Activated T-cell treated with anti-CD3 and anti-CD28 coated beads, Interleukin-2, amount 50 U/mL, for 4 hours (primary cell): Measurements from ENCODE around the gene DHX57. TPM values are rescaled to one million over a fixed set of nuclear protein-coding genes. Genes with fewer than 3 reads are reported as not detected.

Experiments used
- ATAC-seq, 2 donors: fragments of 200-7000 bp; cut with Tn5 transposase; one replicate each; pipeline ENCODE4 v1.10.0; 2021
- DNase-seq: peaks from one replicate; pipeline ENCODE4 v3.0.0-alpha.2; 2020
- H3K27me3 Mint-ChIP-seq: one replicate; pipeline ENCODE4 v1.8.0; 2021; ENCODE audit warnings: low read depth, mixed read lengths
- H3K36me3 Mint-ChIP-seq: one replicate; pipeline ENCODE4 v1.8.0; 2022; ENCODE audit warnings: mixed read lengths; ENCODE audit not compliant: insufficient read depth
- H3K4me1 Mint-ChIP-seq: one replicate; pipeline ENCODE4 v1.8.0; 2021; ENCODE audit warnings: low read depth, mixed read lengths
- H3K4me3 Mint-ChIP-seq: one replicate; pipeline ENCODE4 v1.8.0; 2021; ENCODE audit warnings: mild to moderate bottlenecking, moderate library complexity, mixed read lengths
- H3K9me3 Mint-ChIP-seq: one replicate; pipeline ENCODE4 v1.8.0; 2021; ENCODE audit warnings: mixed read lengths
- total RNA-seq, 3 donors: library from RNA; stranded (reverse); gene quantifications; one replicate each; pipeline ENCODE4 v1.2.1, GENCODE V29; 2021

Gene DHX57, protein sequence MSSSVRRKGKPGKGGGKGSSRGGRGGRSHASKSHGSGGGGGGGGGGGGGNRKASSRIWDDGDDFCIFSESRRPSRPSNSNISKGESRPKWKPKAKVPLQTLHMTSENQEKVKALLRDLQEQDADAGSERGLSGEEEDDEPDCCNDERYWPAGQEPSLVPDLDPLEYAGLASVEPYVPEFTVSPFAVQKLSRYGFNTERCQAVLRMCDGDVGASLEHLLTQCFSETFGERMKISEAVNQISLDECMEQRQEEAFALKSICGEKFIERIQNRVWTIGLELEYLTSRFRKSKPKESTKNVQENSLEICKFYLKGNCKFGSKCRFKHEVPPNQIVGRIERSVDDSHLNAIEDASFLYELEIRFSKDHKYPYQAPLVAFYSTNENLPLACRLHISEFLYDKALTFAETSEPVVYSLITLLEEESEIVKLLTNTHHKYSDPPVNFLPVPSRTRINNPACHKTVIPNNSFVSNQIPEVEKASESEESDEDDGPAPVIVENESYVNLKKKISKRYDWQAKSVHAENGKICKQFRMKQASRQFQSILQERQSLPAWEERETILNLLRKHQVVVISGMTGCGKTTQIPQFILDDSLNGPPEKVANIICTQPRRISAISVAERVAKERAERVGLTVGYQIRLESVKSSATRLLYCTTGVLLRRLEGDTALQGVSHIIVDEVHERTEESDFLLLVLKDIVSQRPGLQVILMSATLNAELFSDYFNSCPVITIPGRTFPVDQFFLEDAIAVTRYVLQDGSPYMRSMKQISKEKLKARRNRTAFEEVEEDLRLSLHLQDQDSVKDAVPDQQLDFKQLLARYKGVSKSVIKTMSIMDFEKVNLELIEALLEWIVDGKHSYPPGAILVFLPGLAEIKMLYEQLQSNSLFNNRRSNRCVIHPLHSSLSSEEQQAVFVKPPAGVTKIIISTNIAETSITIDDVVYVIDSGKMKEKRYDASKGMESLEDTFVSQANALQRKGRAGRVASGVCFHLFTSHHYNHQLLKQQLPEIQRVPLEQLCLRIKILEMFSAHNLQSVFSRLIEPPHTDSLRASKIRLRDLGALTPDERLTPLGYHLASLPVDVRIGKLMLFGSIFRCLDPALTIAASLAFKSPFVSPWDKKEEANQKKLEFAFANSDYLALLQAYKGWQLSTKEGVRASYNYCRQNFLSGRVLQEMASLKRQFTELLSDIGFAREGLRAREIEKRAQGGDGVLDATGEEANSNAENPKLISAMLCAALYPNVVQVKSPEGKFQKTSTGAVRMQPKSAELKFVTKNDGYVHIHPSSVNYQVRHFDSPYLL (N-terminal part only)
- 10 to 100 TPM; 20.2 to 21.6 (median 21.3) TPM for total RNA-seq

DNA sequence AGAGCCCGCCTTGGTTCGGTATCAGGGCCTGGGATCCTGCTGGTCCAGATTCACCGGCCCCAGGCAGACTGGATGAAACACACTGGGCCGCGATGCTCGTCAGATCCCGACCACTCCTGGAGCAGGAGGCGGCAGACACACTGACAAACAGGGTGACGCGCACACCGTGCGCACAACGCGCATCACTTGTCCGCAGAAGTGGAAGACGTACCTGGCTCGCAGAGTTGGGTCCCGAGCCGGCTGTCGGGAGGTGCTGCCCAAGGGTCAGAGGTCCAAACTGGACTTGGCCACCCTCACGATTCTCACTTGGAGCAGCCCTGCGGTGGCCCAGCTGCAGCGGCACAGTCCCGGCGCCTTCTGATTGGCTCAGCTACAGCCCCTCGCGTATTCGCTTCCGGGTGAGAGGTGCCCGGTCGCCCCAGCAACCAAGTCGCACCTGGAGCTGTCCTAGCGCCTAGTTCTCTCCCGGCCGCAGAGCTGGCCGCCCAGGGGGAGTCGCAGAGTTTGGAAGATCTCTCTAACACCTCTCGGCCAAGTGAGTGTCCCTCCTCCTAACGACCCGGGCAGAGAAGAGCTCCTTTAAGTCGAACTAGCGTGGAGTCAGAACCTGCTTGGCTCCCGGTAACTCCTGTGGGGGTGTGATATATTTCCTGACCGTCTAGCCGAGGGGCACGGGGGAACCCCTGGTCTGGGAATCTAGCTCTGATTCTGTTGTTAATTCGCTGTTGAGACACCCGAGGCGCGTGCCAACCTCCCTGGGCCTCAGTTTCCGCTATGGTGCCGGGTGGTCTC, at the start of gene DHX57, which contains the start of gene MORN2:
TSS of gene DHX57 (minus strand) at position 359 of the 792 bp plus-strand sequence. CDS start 7,529 bp downstream, outside the sequence.
TSS of gene MORN2 (plus strand) at position 401 of the 792 bp plus-strand sequence.
- H3K9me3 Mint-ChIP-seq = peaks cover 13% of the 10 kb centered on the region
- H3K27me3 Mint-ChIP-seq = no peaks in the 10 kb centered on the region
- H3K36me3 Mint-ChIP-seq = peaks cover 11% of the 10 kb centered on the region
- peaks cover 26% of the 10 kb centered on the region for H3K4me1 Mint-ChIP-seq
- peak; percentile 70 for DNase-seq
- peak; percentile 99 for ATAC-seq
- H3K4me3 Mint-ChIP-seq = peak within 1 kb of the TSS; percentile 96

DNA sequence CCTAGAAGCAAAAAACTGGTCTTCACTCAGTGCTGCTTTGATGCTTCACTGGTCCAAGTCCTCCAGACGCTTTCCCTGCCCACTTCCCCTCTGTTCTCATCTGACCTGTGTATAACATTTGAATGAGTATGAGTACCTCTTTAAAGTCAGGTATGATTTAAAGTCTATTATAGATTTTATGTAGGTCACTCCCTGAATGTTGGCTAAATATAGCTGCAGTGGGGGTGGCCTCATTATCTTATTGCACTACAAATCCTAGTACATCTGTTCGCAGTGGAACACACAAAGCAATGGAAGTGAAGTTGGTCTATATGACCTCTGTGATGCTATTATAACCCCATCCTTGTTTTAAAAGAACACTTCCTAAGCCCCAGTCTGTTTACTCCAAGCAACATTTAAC, 47.2 kb upstream of the DHX57 start:
- H3K4me1 Mint-ChIP-seq = no peaks in the 10 kb centered on the region
- no peaks in the 10 kb centered on the region for H3K9me3 Mint-ChIP-seq
- DNase-seq (no peak), ATAC-seq (no peak)
- no peak overlapping the region for H3K4me3 Mint-ChIP-seq
- H3K36me3 Mint-ChIP-seq = no peaks in the 10 kb centered on the region
- H3K27me3 Mint-ChIP-seq = no peaks in the 10 kb centered on the region

DNA sequence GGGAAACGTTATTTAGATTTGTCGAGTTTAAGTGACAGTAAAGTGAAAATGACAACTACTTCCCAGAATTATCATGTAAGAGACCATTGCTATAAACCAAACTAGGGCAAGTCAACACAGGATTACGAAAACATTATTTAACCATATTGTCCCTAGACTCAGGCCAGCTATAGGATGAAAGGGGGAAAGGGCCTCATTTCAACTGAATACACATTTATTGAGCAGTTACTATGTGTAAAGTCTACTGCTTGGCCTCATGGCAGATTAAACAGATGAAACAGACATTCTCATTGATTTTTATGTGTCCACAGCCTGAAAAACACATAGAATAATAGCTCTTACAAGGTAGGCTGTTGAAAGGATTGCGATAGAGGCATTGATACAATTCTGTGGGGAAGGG, 46.7 kb upstream of the DHX57 start:
- Mint-ChIP-seq H3K9me3 (no peaks in the 10 kb centered on the region), H3K4me1 (no peaks in the 10 kb centered on the region), H3K27me3 (no peaks in the 10 kb centered on the region), H3K36me3 (no peaks in the 10 kb centered on the region), H3K4me3 (no peak overlapping the region)
- DNase-seq (no peak), ATAC-seq (no peak)

DNA sequence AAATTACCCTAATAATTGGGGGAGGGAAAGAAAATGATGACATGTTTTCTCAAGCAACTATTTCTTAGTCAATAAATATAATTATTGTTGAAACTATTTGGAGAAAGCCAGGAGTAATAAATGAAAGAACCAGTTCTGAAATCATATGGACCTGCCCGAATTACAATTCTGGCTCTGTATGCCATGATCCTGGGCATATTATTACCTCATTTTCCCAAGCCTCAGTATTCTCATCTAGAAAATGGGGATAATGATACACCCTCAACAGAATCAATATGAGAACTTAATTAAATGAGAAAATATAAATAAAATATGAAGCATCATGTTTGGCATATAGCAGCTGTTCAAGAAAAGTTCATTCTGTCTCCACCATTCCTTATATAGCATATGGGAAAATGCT, 36.9 kb upstream of the DHX57 start:
- no peak for ATAC-seq
- no peak for DNase-seq
- H3K27me3 Mint-ChIP-seq = no peaks in the 10 kb centered on the region
- no peaks in the 10 kb centered on the region for H3K9me3 Mint-ChIP-seq
- no peaks in the 10 kb centered on the region for H3K36me3 Mint-ChIP-seq
- H3K4me3 Mint-ChIP-seq = no peak overlapping the region
- H3K4me1 Mint-ChIP-seq = peaks cover 13% of the 10 kb centered on the region

DNA sequence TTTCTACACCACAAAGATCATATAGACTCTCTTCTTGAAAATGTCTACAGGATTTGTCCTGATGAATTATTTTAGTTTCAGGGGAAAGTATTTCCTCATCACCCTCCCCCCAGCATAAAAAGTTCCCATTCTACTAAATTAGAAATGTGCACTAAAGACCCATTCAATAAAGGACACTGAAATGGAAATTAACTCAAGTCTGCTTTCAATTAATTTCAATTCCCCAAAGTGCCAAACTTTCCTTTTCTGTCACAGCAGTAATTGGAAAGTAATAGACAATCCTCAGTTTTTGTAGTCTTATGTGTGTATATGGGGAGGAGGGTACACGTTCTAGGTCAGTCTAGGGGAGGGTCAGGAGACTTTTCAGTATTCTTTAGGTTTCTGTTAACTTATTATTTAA, 35.5 kb upstream of the DHX57 start:
- ATAC-seq = no peak
- H3K4me1 Mint-ChIP-seq = peaks cover 14% of the 10 kb centered on the region
- no peaks in the 10 kb centered on the region for H3K27me3 Mint-ChIP-seq
- no peak for DNase-seq
- no peaks in the 10 kb centered on the region for H3K9me3 Mint-ChIP-seq
- H3K4me3 Mint-ChIP-seq = no peak overlapping the region
- H3K36me3 Mint-ChIP-seq = no peaks in the 10 kb centered on the region

DNA sequence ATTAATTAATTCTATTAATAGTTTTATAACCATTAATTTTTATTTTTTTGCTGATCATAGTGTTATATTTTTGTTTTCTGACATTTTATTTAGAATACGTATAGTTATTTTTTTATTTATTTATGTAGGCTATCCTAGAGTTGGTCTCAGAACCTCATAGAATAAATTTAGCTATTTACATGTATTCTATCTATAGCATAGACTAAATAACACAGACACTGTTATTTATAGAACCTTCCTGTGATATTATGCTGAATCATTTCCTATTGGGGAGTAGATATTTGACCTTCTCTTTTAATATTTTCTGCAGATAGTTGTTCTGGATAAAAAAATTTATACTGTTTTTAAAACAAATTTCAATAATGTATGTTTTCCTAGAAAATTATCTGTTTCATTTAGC, 34.1 kb upstream of the DHX57 start:
- Mint-ChIP-seq H3K4me3 (no peak overlapping the region), H3K9me3 (no peaks in the 10 kb centered on the region), H3K36me3 (no peaks in the 10 kb centered on the region), H3K4me1 (peaks cover 14% of the 10 kb centered on the region), H3K27me3 (no peaks in the 10 kb centered on the region)
- ATAC-seq (no peak), DNase-seq (no peak)

DNA sequence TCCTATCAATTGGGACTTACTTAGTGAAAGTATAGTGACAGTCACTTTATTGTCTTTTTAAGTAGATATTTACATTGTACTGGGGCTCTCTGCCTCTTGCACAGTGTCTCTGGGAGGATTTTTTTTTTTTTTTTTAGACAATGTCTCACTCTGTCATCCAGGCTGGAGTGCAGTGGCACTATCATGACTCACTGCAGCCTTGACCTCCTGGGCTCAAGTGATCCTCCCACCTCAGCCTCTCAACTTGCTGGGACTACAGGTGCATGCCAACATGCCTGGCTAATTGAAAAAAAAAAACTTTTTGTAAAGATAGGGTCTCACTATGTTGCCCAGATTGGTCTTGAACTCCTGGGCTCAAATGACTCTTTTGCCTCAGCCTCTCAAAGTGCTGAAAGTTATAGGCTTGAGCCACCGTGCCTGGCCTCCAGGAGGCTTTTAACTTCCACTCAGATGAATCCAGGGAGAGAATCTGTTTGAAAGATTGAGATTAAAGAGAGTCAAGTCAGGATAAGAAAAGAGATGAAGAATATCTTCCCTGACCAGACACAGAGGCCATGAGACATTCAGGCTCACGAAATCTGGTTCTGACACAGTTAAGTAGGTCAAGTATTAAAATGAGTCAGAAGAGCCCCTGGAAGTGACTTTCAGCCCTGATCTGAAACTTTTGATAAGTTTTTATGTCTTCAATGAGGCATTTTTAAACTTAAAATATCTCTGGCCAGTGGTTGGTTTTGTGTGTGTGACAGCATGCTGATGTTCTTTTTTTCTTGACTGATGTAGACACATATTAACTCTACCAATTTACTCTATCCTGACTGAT, 32.2 kb upstream of the DHX57 start:
- H3K36me3 Mint-ChIP-seq = no peaks in the 10 kb centered on the region
- H3K9me3 Mint-ChIP-seq = no peaks in the 10 kb centered on the region
- peak; percentile 46 to 77 for ATAC-seq
- DNase-seq = no peak
- no peaks in the 10 kb centered on the region for H3K27me3 Mint-ChIP-seq
- H3K4me1 Mint-ChIP-seq = peaks cover 14% of the 10 kb centered on the region
- H3K4me3 Mint-ChIP-seq = no peak overlapping the region

DNA sequence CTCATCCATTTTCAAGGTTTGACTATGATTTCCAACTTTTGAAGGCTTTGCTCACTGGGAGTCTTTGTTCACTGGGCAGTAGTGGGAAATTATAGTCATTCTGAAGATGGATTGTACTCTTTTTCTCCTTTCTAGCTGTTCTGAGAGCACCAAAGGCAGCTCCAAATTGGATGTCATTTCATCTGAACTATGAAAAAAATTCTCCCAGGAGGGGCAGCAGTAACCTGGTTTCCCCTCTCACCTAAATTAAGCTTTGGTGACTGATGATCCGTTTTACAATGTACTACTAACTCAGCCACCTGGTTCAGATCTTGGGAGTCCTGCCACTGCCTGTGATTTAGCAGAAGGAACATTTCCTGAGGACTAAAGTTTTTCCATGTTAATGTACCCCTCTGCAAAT, 31.5 kb upstream of the DHX57 start:
- no peaks in the 10 kb centered on the region for H3K27me3 Mint-ChIP-seq
- H3K4me3 Mint-ChIP-seq = no peak overlapping the region
- H3K4me1 Mint-ChIP-seq = peaks cover 14% of the 10 kb centered on the region
- H3K9me3 Mint-ChIP-seq = no peaks in the 10 kb centered on the region
- H3K36me3 Mint-ChIP-seq = no peaks in the 10 kb centered on the region
- DNase-seq (no peak), ATAC-seq (no peak)

DNA sequence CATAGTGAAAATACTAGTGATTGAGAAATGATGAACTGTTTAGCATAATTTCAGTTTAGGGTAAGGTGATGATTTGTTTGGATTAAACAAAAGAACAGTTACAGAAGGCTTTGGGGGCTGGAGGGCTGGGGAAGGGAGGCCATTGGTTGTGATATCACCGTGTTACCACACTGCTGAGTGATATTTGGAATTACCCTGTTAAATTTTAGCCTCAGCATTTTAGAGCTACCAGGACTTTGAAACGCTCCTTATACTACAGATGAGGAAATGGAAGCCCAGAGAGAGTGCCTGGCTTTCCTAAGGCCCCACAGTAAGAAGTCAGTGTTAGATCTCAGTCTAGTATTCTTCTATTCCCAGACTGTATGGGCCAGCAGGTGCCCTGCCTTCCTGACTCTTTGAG, 29.5 kb upstream of the DHX57 start:
- Mint-ChIP-seq H3K9me3 (no peaks in the 10 kb centered on the region), H3K4me1 (peaks cover 14% of the 10 kb centered on the region), H3K36me3 (no peaks in the 10 kb centered on the region), H3K27me3 (no peaks in the 10 kb centered on the region), H3K4me3 (no peak overlapping the region)
- DNase-seq = no peak
- ATAC-seq = no peak

DNA sequence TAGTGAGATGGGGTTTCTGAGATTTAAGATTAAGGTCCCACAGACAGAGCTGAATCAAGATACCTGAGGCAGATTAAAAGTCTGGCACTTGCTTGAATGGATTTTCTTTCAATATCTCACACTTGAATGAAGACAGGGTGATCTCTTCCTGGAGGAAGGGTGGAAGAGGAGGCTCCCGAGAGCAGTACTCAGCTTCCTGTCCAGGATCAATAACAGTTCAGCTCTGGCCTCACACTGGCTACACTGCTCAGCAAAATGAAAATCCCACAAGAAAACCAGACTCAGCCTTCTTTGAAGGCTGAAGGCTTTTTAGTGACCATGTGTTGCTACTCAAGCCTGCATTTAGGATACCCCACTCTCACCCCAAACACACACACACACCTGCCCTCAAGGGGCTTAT, 25.0 kb upstream of the DHX57 start:
- Mint-ChIP-seq H3K36me3 (no peaks in the 10 kb centered on the region), H3K4me3 (no peak overlapping the region), H3K4me1 (no peaks in the 10 kb centered on the region), H3K27me3 (peaks cover 2% of the 10 kb centered on the region), H3K9me3 (no peaks in the 10 kb centered on the region)
- no peak for DNase-seq
- ATAC-seq = no peak

DNA sequence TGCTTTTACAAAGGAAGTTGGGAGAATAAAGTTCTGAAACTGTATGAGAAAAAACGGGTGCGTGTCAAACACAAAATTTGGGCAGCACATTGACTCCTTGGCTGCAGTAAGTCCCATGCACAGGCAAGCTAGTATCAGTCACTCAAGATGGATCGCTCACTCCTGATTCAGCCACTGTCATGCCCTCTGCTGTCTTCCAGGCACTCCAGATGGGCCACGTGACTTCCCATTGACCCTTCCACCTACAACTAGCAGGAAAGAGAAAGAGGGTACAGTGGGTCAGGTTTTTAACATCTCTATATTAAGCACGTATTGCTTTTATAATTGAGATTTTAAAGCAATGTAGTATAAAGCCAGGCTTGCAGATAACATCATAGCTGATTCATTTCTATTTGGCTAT, 22.5 kb upstream of the DHX57 start:
- H3K27me3 Mint-ChIP-seq = peaks cover 2% of the 10 kb centered on the region
- H3K9me3 Mint-ChIP-seq = no peaks in the 10 kb centered on the region

DNA sequence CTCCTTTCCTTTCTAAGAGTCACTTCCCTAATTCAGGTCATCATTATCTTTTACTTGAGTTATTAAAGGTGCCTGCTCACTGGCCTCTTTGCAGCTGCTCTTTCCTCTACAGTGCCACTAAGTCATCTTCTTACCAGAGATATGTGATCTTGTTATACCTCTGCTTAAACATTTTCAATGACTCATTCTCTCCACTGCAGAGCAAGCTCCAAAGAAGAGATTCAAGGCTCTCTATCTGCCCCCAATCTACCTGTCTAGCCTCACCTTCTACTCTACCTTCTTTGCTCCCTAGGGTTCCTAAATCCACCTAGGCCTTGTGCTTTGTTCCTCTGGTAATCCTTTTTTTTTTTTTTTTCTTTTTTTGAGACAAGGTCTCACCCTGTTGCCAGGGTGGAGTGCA, 17.1 kb upstream of the DHX57 start:
- ATAC-seq = no peak
- no peaks in the 10 kb centered on the region for H3K36me3 Mint-ChIP-seq
- DNase-seq = no peak
- no peak overlapping the region for H3K4me3 Mint-ChIP-seq
- H3K9me3 Mint-ChIP-seq = no peaks in the 10 kb centered on the region
- H3K4me1 Mint-ChIP-seq = no peaks in the 10 kb centered on the region
- peaks cover 2% of the 10 kb centered on the region for H3K27me3 Mint-ChIP-seq

More for the DNA sequence above, 22.5 kb upstream of the DHX57 start:
- DNase-seq (no peak), ATAC-seq (no peak)
- Mint-ChIP-seq H3K4me3 (no peak overlapping the region), H3K4me1 (no peaks in the 10 kb centered on the region), H3K36me3 (no peaks in the 10 kb centered on the region)

DNA sequence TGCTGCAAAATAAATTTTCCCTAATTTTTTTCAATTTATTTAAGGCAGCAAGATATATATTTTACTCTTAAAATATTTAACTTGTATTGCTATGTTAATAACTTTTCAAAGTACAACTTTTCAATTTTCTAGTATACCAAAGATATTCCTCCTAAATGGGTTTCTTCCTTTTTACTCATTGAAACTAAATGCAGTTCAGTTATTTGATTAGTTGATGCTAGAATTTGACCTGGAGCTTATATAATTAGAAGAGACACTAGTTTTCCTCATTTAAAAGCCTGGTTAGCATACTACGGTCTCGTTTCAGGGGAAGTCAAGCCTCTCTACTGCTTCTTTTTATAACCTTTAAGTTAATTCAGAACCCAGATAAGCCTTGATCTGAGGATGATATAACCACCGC, 13.8 kb upstream of the DHX57 start, which contains the start of gene ARHGEF33:
TSS of gene ARHGEF33 (plus strand) at position 301 of the 400 bp plus-strand sequence. CDS start 29,573 bp downstream, outside the sequence.
- no peak for ATAC-seq
- H3K4me3 Mint-ChIP-seq = no peak within 1 kb of the TSS
- no peaks in the 10 kb centered on the region for H3K9me3 Mint-ChIP-seq
- H3K36me3 Mint-ChIP-seq = no peaks in the 10 kb centered on the region
- no peak for DNase-seq
- H3K27me3 Mint-ChIP-seq = no peaks in the 10 kb centered on the region
- H3K4me1 Mint-ChIP-seq = no peaks in the 10 kb centered on the region
